Measurements from ENCODE around the gene PTPRT. TPM values are rescaled to one million over a fixed set of nuclear protein-coding genes. Genes with fewer than 3 reads are reported as not detected.
"Not testable (repeated sequence)": the region's sequence is repeated elsewhere in the genome, so short reads cannot be mapped to it uniquely, and the experiment has no call there.

PTPRT gene
- total RNA-seq, 1 donor from 2014 or later, result 45.0 TPM

GRCh38 chr20:42910808-42911207 is 278.9 kb downstream of the PTPRT start:
- not testable (repeated sequence) for DNase-seq (ENCODE audit: low spot score)

DNA sequence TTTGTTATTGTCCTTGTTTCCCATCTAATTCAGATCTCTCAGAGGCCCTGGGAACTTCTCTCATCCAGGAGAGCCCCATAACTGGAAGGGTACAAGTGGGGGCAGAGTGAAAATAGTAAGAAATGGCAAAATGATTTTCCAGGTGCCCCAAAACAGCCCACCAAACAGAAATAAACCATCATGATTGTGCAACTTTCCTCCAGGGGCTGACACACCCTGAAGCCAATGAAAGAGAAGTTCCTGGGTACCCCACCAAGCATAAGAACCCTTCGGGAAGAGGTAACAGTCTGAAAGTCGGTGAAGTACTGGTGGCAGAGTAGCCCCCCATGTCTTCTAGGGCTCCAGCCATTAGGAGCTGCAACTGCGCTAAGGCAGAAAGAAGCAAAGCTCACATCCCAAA is 282.0 kb downstream of the PTPRT start:
- DNase-seq (ENCODE audit: low spot score), result no peak

DNA sequence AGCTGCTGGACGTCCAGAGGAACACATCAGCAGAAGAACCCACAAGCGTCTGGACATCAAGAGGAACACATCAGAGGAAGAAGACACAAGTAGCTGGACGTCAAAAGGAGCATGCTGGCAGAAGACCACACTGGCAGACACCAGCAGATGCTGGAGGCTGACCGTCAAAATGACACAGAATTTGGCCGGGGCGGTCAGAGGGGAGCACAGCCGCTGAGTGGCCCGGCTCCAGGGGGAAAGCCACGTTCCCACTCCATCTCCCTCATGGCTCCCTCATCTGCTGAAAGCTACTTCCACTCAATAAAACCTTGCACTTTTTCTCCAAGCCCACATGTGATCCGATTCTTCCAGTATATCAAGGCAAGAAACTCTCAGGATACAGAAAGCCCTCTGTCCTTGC is 283.6 kb downstream of the PTPRT start:
- DNase-seq (ENCODE audit: low spot score), result no peak

- DNase-seq (ENCODE audit: low spot score), result no peak
Observed at GRCh38 chr20:42902509-42902908, 287.2 kb downstream of the PTPRT start.

DNA sequence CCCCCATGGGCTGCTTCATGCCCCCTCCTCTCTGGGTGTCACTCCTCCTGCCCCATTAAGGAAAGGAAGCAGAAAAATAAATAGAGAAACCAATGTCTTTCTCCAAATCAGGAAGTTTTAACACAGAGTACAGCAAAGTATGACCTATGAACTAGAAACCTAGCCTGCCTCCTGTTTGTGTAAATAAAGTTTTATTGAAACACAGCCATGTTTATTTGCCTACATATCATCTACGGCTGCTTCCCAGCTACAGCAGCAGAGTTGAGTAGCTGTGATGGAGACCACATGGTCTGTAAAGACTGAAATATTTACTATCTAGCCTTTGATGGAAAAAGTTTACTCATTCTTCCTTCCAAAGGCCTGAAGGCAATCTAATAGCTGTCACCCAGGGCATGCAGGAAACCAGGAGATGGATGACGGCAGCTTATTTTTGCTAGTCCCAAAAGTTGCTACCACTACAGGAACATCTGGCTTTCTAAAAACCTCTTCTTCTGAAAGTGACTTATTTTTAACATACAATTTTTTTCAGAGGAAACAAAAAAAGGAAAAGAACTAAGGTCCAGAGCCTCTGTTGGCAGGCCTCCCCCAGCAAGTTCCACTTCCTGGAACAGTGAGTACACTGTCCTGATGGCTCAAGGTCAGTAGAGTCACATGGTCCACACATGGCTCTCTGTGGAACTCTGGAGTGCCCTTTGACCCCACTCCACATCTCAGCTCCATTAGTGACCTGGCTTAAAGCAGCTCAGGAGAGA is 287.8 kb downstream of the PTPRT start:
- DNase-seq (ENCODE audit: low spot score), result peak; percentile 71

DNA sequence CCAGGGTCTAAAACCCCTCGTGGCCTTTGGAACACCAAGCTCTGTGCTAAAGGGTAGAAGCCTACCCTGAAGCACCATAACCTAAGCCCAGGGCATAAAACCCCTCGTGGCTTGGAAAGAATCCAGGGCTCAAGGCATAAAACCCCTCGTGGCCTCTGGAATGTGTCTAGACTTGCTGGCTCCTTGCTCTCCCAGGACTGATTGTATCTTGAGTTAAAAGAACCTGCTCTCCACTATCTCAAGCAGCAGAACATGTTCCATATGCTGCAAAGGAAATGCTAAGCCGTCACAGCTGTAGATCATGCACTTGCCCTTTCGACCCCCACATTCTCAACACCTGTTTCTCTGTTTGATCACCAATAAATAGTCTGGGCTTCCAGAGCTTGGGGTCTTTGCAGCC is 288.9 kb downstream of the PTPRT start:
- DNase-seq (ENCODE audit: low spot score), result not testable (repeated sequence)

DNA sequence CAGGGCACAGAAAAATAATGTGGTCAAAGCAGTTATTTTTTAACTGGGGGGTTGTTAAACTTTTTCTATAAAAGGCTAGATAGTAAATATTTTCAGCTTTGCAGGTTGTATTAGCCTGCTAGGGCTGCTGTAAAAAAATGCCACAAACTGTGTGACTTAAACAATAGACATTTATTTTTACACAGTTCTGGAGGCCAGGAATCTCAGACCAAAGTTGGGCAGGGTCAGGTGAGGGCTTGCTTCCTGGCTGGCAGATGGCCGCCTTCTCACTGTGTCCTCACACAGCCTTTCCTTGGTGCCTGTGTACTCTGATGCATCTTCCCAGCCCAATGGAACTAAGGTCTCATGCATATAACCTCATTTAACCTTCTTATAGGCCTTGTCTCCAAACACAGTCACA is 294.7 kb downstream of the PTPRT start:
- DNase-seq (ENCODE audit: low spot score), result no peak

DNA sequence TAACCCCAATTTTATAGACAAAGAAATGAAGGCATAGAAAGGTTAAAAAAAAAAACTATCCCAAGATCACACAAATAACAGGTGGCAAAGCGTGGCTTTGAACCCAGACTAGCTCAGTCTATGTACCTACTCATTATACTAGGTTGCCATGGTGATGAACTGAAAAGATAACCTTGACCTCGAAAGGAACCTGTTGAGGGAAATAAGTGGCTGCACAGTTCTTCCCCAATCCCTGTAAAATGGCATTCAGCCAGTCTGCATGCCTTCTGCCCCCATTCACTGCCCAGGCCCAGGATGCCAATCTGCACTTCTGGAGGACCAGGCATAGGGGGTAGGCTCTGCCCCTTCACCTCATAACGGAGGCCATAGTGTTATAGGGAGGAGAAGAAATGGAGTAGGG is 295.2 kb downstream of the PTPRT start:
- no peak for DNase-seq (ENCODE audit: low spot score)

DNA sequence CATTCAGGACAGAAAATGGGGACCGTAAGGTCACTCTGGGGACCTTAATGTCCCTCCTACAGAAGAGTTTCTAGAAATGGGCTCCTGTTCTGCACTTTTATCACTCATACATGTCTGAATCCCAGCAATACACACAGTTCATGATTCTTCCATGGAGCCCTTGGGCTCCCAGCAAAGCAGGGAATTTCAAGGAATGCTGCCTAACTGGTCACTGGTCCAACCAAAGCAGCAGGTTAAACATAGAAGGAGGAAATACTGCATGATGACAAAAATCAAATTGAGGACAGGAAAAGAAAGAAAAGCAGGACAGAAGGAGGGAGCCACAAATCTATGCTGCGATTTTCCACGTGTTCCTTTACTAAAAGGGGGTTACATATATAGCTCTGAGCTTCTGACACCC is 300.2 kb downstream of the PTPRT start:
- DNase-seq (ENCODE audit: low spot score), result no peak

DNA sequence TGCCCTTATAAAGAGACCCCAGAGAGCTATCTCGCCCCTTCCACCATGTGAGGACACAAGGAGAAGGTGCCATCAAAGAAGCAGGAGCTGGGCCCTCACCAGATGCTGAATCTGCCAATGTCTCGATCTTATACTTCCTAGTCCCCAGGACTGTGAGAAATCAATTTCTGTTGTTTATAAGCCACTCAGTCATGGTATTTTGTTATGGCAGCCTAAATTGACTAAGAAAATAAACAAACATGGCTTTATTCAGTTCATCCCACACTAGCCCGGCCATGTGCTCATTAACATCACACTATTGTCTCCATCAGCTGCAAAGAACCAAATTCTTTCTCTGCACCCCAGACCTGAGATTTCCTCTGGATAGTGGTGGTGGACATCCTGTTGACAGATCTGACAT is 302.4 kb downstream of the PTPRT start:
- DNase-seq (ENCODE audit: low spot score), result no peak

- DNase-seq (ENCODE audit: low spot score), result no peak
Observed at GRCh38 chr20:42886801-42887200, 302.9 kb downstream of the PTPRT start.

GRCh38 chr20:42886046-42886445 is 303.7 kb downstream of the PTPRT start:
- DNase-seq (ENCODE audit: low spot score), result no peak

GRCh38 chr20:42875581-42875980 is 314.1 kb downstream of the PTPRT start:
- no peak for DNase-seq (ENCODE audit: low spot score)

DNA sequence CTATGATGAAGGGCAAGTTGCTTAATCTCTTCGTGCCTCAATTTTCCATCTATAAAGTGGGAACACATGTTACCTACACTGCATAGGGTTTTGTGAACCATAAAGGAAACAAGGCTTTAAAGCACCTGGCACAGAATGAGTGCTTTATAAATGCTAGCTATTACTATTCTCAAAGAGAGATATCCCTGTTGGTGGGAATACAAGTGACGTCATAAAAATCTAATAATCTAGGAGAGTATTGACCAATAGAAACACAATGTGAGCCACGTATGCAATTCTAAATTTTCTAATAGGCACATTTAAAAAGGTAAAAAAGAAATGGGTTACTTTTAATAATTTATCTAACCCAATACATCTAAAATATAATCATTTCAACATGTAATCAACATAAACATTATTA is 316.4 kb downstream of the PTPRT start:
- no peak for DNase-seq (ENCODE audit: low spot score)

DNA sequence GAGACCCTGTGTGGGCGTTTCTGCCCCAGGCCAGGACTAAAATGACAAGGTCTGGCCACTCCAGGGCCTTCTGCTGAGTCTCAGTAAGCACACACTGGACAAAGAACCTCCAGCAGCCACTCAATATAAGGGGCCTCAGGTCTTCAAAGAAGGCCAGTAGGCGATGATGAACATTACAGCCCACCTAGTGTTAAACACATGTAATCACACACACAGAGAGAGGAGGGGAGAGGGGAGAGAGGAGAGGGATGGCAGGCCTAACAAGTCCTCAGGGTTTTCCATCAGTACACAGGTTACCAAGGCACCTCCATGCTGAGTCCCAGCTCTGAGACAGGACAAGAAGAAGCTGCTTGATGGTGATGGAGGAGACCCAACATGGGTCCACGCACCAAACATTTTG is 325.6 kb downstream of the PTPRT start:
- DNase-seq (ENCODE audit: low spot score), result no peak

DNA sequence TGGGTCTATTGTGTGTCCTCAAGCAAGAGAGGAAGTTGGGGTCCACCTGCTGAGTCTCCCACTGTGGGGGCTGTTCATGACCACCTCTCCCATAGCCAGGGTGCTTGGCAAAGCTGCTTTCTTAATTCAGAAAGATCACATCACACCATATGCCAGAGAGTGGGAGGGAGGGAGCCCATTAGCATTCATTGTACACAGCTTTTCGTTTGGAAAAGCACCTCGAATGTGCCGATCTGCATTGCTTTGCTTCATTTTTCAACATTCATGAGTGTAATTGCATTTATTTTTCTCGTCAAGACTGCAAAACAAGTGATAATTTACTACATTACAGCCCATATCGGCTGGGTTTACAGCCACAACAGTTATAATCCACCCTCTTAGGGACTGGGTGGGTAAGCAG is 327.3 kb downstream of the PTPRT start:
- no peak for DNase-seq (ENCODE audit: low spot score)

- no peak for DNase-seq (ENCODE audit: low spot score)
Observed at GRCh38 chr20:42857446-42857845, 332.3 kb downstream of the PTPRT start.

DNA sequence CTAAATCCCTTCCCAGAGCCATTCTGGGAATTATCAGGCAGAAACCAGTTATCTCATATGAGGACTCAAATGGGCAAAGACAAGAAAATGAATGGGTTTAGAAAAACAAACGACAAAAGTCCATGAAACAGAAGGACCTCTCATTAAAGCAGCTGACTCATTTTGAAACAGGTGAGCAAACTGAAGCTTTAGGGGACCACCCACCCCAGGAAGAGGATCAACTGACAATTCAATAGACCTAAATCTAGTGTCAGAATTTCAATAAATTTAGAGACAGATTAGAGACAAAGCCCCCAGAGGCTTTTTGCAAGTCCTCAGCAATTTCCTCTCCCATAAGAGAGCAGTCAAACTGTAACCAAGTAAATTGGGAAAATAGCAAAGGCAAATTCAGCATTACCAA is 333.8 kb downstream of the PTPRT start:
- DNase-seq (ENCODE audit: low spot score), result no peak

DNA sequence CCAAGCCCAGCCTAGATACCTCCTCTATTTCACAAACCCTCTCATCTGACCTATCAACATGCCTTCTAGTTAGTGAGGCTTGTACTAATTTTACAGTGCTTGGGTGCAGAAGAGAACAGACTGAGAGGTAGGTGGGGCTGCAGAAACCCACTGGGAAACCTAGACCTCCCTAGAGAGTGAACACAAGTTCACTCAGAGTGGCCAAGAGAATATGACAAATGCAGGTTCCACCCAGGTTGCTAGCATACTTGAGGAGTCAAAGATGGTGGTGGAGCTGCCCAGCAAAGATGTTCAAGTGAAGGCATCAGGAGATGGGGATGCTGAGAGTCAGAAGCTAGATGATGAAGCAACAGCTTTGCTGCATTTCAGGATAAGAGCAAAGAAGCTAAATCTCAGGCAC is 337.0 kb downstream of the PTPRT start:
- DNase-seq (ENCODE audit: low spot score), result no peak

- DNase-seq (ENCODE audit: low spot score), result no peak
Observed at GRCh38 chr20:42846784-42847490, 342.8 kb downstream of the PTPRT start.

DNA sequence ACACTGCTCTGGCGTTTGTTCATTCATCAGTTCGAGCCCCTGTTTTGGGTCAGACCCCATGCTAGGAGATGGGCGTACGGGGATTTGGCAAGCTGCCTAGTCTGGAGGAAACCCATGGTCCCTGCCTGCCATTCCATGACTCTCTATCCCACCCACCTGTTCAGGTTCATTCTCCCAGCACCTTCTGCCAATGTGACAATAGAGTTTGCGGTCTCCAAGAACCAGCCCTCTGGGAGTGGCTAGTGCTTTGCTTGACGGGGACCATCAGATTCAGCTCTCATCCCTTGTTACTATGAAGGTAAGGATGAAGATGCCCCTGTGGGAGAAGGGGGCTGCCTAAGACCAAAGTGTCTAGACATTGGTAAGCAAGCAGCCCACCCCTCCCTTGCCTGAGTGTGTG is 345.0 kb downstream of the PTPRT start:
- DNase-seq (ENCODE audit: low spot score), result no peak

DNA sequence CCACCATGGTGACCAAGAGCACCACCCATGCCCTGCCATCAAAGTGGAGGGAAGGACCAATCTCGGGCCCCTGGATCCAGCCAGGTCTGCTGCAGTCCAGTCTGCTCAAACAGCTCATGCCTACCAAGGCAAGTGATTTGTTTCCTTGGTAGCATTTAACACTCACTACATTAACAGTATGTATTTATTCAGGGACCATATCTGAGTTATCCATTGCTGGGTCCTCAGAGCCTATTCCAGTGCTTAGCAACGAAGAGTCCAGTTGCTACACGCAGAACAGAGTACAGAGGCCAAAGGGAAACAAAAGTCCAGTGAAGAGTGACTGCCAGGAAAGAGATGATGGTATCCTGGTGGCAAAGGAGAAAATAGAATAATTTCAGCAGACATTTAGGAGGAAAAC is 352.2 kb downstream of the PTPRT start:
- no peak for DNase-seq (ENCODE audit: low spot score)

DNA sequence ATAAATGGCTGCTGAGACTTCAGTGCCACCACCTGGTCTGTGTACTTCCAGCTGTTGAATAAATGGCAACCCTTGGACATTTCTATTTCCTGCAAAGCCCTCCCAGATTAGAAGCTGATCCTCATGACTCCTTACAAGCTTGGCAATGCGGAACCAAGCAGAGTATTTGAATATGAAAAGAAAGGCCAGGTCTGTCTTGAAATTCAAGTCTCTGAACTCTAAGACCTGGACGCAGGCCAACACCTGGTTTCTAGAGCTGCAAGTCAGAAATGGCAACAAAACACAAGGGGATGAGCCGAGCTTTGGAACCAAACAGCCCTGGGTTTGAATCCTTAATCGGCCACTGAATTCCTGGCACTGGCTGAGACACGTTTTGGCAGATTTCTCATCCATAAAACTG is 353.4 kb downstream of the PTPRT start:
- DNase-seq (ENCODE audit: low spot score), result no peak

- DNase-seq (ENCODE audit: low spot score), result no peak
Observed at GRCh38 chr20:42807876-42808275, 381.8 kb downstream of the PTPRT start.

All from mucosa of gallbladder (tissue), 1 donor.